ENCODE measurements around the gene MORN1. TPM values are rescaled to one million over a fixed set of nuclear protein-coding genes. Genes with fewer than 3 reads are reported as not detected.

The MORN1 gene
- total and polyA plus RNA-seq, 9 of the 15 experiments (the other 6 are each of a cell fraction or from before 2014, with no cell fraction given), result 0.24 to 9.3 (median 4.2) TPM

GRCh38 chr1:2386636-2387611 is 4.4 kb downstream of the MORN1 start:
- Histone ChIP-seq H3K27ac (ENCODE audit: extremely low read depth, low read depth, low read length) (no peak overlapping the region), H3K79me2 (ENCODE audit: control insufficient read depth, insufficient read depth, low read length) (peaks cover 19% of the 10 kb centered on the region), H3K9me1 (ENCODE audit: control insufficient read depth, insufficient read depth, low read length) (peaks cover 4% of the 10 kb centered on the region), H3K9ac (ENCODE audit: insufficient read depth in 1 of 2, low read depth in 2 of 2, low read length in 2 of 2) (peak overlapping the region in 1 of 2 experiments; percentile 48; a peak in 2 of 4 replicates), H3K4me3 (no peak overlapping the region), H3K4me2 (ENCODE audit: insufficient read depth, low read length) (no peak overlapping the region), H3K4me1 (replicated peaks in 1 of 2; ENCODE audit: control insufficient read depth in 2 of 2, insufficient read depth in 2 of 2, low read length in 2 of 2) (peaks cover 9 to 43% of the 10 kb centered on the region in 2 experiments), H2AFZ (ENCODE audit: low read depth, low read length) (no peak overlapping the region), H4K20me1 (replicated peaks; ENCODE audit: control insufficient read depth, insufficient read depth, low read length) (peaks cover 7% of the 10 kb centered on the region; the same call in 1 of the 2 replicates), H3K36me3 (ENCODE audit: control insufficient read depth, insufficient read depth, low read length) (peaks cover 7% of the 10 kb centered on the region; the same call in 1 of the 3 replicates), H3K9me3 (replicated peaks; ENCODE audit: control insufficient read depth, insufficient read depth, low read depth, low read length) (no peaks in the 10 kb centered on the region), H3K27me3 (ENCODE audit: control insufficient read depth in 2 of 2, insufficient read depth in 2 of 2, low read length in 2 of 2) (peaks cover 0 to 5% of the 10 kb centered on the region in 2 experiments; a peak in 1 of 5 replicates)
- ChIA-PET CTCF (ENCODE audit: low intra/inter-chr PET ratio) (no interaction called here), POLR2A (interaction anchor here (0.6 to 0.7 kb wide), 3 partner anchors 52 to 278 kb away, joined by 3 to 4 read pairs (median 3); no protein-coding TSS in a partner anchor)
- intact Hi-C loops (cut with micrococcal nuclease), result no loop called here
- DNase-seq (ENCODE audit: extremely low read depth in 1 of 4, low spot score in 3 of 4) (no peak), ATAC-seq (no peak), FAIRE-seq (no peak)
- in situ Hi-C loops (cut with MboI), result no loop called here
- WGBS (ENCODE audit: insufficient coverage, low coverage, missing lambda C conversion rate), result 87% methylated on average over 30 of the region's 30 CpGs
- TF ChIP-seq KDM5B (IDR thresholded peaks at IDR 0.05; ENCODE audit: insufficient replicate concordance, low read depth, low read length), result no peak
- 0 out of 4 replicates have a peak, but pooled peaks of 1 of the 2 experiments have one; percentile 45 for TF ChIP-seq ZNF639 (CRISPR knock-in tag; conservative IDR thresholded peaks at IDR 0.05 in 1 of 2, IDR thresholded peaks at IDR 0.05 in 1 of 2)
- TF ChIP-seq BRD4 (IDR thresholded peaks at IDR 0.05), result no peak
- no peak for TF ChIP-seq HNRNPK (IDR thresholded peaks at IDR 0.05; ENCODE audit: low read depth, low read length, poor library complexity, severe bottlenecking)
- TF ChIP-seq ELF4 (CRISPR knock-in tag; IDR thresholded peaks at IDR 0.05), result no peak
- TF ChIP-seq SRSF3 (IDR thresholded peaks at IDR 0.05; ENCODE audit: insufficient read depth, low read length), result no peak
- BruUV-seq (replicated peaks), result no TSS peak

Data from K562 (cell line).